Measurements from ENCODE around the gene OPRM1. TPM values are rescaled to one million over a fixed set of nuclear protein-coding genes. Genes with fewer than 3 reads are reported as not detected.
"Not testable (repeated sequence)": the region's sequence is repeated elsewhere in the genome, so short reads cannot be mapped to it uniquely, and the experiment has no call there.

The OPRM1 gene
- polyA plus RNA-seq, 3 donors: not detected

- no peak for DNase-seq (ENCODE audit: extremely low read depth in 1 of 11, low read depth in 9 of 11, low spot score in 4 of 11)
Observed at GRCh38 chr6:154127657-154128056, 88.6 kb downstream of the OPRM1 start.

DNA sequence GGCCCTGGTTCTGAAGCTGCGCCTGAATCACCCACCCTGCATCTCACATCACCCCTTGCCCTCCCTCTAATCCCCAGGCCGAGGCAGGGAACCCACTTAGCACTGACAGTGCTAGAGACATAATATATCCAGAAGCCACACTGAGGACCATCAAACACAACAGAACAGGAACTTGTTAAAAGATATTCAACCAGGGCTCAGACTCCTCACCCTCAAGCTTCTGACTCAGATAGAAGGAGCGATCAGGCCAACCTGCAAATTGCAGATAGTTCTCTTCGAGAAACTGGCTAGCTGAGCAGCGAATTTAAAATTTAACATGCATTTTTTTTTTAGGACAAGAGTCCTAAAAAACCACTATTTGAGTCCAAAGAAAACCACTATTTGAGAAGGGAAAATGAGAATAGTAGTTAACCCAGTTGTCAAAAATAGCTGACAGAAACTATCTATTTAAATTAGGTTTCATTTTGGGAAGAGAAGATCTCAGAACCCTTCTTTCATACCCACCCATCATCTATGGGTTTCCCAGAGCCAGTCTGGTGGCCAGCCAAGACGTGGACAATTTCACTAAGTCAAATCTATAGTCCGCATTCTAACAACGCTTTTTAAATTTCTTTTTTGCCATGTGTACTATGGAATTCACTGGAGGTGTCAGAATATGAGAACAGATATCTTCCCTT, 95.6 kb downstream of the OPRM1 start:
- DNase-seq (ENCODE audit: extremely low read depth in 1 of 11, low read depth in 9 of 11, low spot score in 4 of 11): no peak

- no peak for DNase-seq (ENCODE audit: extremely low read depth in 1 of 11, low read depth in 9 of 11, low spot score in 4 of 11)
Observed at GRCh38 chr6:154138793-154139192, 99.8 kb downstream of the OPRM1 start.

DNA sequence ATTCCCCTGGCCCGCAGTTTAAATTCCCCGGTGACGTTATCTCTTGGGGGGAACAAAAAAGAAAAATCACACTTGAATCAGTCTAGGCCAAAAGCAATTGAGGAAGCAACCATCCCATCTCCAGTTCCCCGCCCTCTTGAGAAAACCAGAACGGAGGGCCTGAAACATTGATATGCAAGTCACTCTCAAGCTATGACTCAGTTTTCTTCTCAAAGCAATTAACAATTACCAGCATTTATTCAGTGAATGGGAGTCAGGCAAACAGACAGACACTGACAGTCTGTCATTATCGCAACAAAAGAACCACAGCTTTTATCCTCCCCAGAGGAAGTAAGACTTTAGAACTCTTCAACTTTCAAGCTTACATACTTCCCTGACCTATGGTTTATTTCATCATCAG, 100.9 kb downstream of the OPRM1 start:
- no peak for DNase-seq (ENCODE audit: extremely low read depth in 1 of 11, low read depth in 9 of 11, low spot score in 4 of 11)

DNA sequence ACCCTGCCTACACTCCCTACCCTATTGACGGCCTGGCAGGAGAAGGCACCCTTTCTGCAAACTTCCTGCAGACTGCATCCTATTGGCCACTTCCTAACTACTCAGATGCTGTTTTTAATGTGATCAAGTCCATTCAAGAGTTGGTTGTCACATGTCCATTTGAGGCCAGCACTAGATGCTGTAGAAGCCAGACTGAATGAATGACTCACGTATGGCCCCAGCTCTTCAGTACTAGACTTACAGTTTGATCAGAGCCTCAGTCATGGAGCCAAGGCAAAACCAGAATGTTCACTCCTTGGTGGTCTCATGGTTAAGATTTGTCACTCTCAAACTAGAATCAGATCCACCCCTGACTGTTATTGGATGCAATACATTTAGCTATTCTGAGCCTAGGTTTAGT, 101.7 kb downstream of the OPRM1 start:
- DNase-seq (ENCODE audit: extremely low read depth in 1 of 11, low read depth in 9 of 11, low spot score in 4 of 11): no peak

GRCh38 chr6:154143753-154144152, 104.7 kb downstream of the OPRM1 start:
- no peak for DNase-seq (ENCODE audit: extremely low read depth in 1 of 11, low read depth in 9 of 11, low spot score in 4 of 11)

- DNase-seq (ENCODE audit: extremely low read depth in 1 of 11, low read depth in 9 of 11, low spot score in 4 of 11): peak in 10 of 11 donors; percentile 49 to 73 (median 65)
Observed at GRCh38 chr6:154154389-154154967, 115.4 kb downstream of the OPRM1 start.

- peak; percentile 50 to 79 (median 64) for DNase-seq (ENCODE audit: extremely low read depth in 1 of 11, low read depth in 9 of 11, low spot score in 4 of 11)
Observed at GRCh38 chr6:154156135-154156896, 117.3 kb downstream of the OPRM1 start.

DNA sequence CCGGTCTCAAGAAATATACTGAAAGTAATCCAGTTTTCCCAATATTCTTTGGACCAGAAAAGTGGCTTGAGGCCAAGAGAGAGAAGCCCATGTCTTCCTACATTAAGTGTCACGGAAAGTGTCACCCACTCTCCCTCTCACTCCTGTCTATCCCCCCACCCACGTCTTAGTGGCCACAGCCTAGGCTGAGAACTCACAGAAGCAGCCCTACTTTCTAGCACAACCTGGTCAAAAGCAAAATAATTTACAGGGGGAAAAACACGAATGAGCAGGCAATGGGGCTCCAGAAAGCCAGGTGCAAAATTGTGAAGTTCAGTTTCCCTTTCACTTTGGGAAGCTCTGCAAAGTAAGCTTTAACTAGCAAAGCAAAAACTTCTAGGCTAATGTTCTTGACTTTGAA, 118.0 kb downstream of the OPRM1 start:
- no peak for DNase-seq (ENCODE audit: extremely low read depth in 1 of 11, low read depth in 9 of 11, low spot score in 4 of 11)

- no peak for DNase-seq (ENCODE audit: extremely low read depth in 1 of 11, low read depth in 9 of 11, low spot score in 4 of 11)
Observed at GRCh38 chr6:154157706-154158105, 118.7 kb downstream of the OPRM1 start.

GRCh38 chr6:154159126-154159525, 120.1 kb downstream of the OPRM1 start:
- DNase-seq (ENCODE audit: extremely low read depth in 1 of 11, low read depth in 9 of 11, low spot score in 4 of 11): no peak

DNA sequence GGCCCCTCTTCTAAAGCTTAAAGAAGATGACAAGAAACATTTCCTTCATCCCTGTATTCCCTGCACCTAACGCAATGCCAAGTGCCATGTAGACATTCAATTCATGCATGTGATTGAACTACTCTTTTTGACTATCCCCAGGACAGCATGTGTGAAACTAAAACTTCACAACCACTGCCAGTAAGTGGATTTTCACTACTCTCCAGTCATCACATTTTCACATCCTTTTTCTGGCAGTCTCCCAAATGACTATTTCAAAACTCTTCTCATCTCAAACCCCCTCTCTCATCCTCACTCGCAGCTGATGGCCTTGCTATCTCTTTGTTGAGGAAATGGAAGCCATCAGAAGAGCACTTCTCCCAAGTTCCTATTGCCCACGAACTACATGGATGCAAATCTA, 122.6 kb downstream of the OPRM1 start:
- DNase-seq (ENCODE audit: extremely low read depth in 1 of 11, low read depth in 9 of 11, low spot score in 4 of 11): no peak

DNA sequence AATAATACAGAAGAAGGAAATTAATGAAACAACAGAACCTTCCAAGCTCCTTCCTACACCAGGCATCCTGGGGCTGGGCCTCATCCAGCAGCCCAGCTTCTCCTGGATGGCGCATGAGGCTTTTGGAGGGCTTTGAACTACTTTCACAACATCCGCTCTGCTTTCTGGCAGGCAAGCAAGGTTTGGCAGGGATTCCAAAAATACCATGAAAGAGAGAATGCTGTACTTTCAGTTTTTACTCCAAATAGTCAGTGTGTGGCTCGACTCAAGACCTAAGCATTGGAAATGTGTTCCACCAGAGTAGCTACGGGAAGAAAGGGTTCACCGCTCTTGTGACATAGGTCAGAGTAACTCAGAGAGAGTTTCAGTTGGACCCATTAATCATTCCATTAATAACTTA, 125.4 kb downstream of the OPRM1 start:
- DNase-seq (ENCODE audit: extremely low read depth in 1 of 11, low read depth in 9 of 11, low spot score in 4 of 11): peak in 8 of 11 donors; percentile 8 to 45 (median 30)

DNA sequence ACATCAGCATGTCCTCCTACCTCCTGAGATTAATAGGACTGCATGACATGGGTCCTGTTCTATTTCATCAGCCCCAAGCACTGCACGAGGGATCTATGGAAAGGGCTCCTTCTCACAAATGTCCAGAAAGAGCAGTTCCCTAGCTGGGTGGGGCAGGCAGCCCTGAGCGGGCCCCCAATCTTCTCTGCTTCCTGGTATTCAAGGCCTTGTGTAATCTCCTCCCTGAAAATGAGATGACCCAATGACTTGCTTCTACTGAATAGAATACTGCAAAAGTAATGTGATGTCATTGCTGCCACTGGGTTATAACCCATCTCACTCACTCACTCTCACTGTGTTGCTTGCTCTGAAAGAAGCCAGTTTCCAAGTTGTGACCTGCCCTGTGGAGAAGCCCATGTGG, 126.4 kb downstream of the OPRM1 start:
- DNase-seq (ENCODE audit: extremely low read depth in 1 of 11, low read depth in 9 of 11, low spot score in 4 of 11): no peak

DNA sequence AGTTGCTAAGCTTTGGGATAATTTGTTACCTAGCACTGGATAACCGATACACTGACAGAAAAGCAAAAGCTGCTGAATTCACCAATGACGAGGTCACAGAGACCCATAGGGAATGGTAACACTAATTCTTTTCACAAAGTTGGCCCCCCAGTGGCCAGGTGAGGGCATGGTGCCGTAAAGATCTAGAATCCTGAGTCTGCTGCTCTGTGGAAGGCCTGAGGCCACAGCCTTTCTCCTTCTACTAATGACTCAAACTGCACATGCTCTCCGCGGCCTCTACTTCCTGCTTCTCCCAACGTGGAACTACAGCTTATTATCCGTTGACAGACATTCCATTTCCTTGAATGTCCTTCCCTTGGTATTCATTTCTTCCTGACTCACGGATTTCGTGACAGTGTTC, 127.1 kb downstream of the OPRM1 start:
- no peak for DNase-seq (ENCODE audit: extremely low read depth in 1 of 11, low read depth in 9 of 11, low spot score in 4 of 11)

GRCh38 chr6:154167126-154167525, 128.1 kb downstream of the OPRM1 start:
- no peak for DNase-seq (ENCODE audit: extremely low read depth in 1 of 11, low read depth in 9 of 11, low spot score in 4 of 11)

- DNase-seq (ENCODE audit: extremely low read depth in 1 of 11, low read depth in 9 of 11, low spot score in 4 of 11): no peak
Observed at GRCh38 chr6:154169193-154169847, 130.3 kb downstream of the OPRM1 start.

DNA sequence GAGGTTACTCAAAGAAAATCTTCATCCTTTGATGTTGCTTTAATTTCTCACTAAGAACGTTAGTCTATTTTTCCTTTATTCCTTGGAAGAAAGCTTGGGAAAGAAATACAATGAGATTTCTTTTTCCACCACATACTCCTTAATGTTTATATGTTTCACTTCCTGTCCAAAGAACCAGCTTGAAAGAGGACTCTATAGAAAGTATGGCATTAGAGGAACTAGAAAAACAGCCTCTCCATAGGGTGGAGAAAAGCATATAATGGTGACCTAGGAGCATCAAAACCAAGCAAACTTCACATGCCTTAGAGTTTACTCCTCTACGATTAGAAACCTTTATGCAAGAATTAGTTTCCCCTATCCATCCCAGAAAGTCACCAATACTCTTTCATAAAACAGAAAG, 131.1 kb downstream of the OPRM1 start:
- DNase-seq (ENCODE audit: extremely low read depth in 1 of 11, low read depth in 9 of 11, low spot score in 4 of 11): no peak

- DNase-seq (ENCODE audit: extremely low read depth in 1 of 11, low read depth in 9 of 11, low spot score in 4 of 11): not testable (repeated sequence)
Observed at GRCh38 chr6:154172393-154172792, 133.4 kb downstream of the OPRM1 start.

GRCh38 chr6:154179434-154179833, 140.4 kb downstream of the OPRM1 start:
- DNase-seq (ENCODE audit: extremely low read depth in 1 of 11, low read depth in 9 of 11, low spot score in 4 of 11): no peak

Data from renal cortex interstitium (tissue), 11 donors.